Head of caudate nucleus (tissue), 42 donors: ENCODE data around the gene LRRN3.
A peak's percentile ranks its signal among the peaks of the same experiment; 100 is the strongest.

Experiments used
- DNase-seq, 42 donors: peaks; one replicate each; pipeline versions ENCODE4 v3.0.0 to v3.0.0-alpha.2; 2020 to 2021; ENCODE audit warnings: mixed read lengths in 7 of 42
- intact Hi-C: fragments of 100-400 bp; cut with DNase I; formaldehyde crosslinking; loops from one replicate; pipeline ENCODE4 v1.15.0; 2022

LRRN3 gene

DNA sequence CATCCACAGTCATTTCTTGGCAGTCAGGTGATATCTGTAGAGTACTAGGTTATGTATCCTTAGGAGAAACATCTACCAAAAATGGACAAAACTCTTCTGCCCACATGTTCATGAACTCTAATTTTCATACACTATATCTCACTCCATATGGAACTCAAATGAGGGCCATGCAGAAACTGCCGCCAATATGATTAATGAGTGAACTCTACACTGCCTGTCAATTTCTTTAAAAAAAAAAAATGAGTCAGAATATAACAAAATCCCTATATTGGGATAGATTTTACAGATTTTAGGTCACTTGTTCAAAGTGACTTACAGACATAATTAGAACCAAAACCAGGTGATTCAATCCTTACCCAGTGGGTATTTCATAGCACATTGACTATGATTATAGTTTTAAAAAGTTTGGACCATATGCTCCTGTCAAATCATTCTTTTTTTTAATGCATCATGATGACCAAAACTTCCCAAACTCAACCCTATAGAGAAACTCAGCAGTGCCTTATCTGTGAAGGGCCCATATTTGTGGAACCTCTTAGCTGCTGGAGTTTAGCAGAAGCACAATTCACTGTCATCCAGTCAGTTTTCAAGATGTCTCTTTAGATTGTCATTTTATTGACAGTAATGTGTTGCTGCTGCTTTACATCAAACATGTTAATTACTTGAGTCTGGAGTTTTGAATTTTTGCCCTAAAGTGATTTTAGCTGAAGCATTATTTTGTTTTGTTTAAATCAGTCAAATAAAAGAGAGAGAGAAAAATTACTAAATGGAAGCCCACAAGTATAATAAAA, 11.1 kb downstream of the LRRN3 start:
- intact Hi-C loops: no loop called here
- DNase-seq: no peak

GRCh38 chr7:111103136-111103535, 12.2 kb downstream of the LRRN3 start:
- DNase-seq: no peak

GRCh38 chr7:111103678-111104274, 12.8 kb downstream of the LRRN3 start:
- intact Hi-C loops: no loop called here
- DNase-seq: no peak

More at GRCh38 chr7:111103136-111103535, 12.2 kb downstream of the LRRN3 start:
- intact Hi-C loops: no loop called here

DNA sequence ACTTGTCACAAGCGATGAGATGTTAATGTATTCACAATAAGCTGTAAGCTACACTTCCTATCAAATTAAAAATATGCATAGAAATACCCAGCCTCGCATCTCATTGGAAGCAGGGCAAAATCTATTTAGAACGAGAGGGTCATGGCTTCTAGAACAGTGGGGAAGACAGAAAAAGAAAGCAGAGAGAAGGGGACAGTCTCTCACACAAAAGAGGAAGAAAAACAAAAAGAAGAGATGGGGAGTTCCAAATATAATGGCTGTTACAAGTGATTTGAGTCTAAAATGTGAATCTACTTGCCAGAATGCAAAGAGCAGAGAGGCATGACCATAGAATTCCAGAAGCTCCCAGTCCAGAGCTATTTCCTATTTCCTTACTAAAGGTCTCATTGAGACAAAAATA, 13.8 kb downstream of the LRRN3 start:
- intact Hi-C loops: no loop called here

GRCh38 chr7:111105269-111105668, 14.3 kb downstream of the LRRN3 start:
- DNase-seq: no peak
- intact Hi-C loops: no loop called here

More for the DNA sequence above, 13.8 kb downstream of the LRRN3 start:
- no peak for DNase-seq

- intact Hi-C loops: no loop called here
- no peak for DNase-seq
Measured at GRCh38 chr7:111107579-111107978, 16.7 kb downstream of the LRRN3 start.

DNA sequence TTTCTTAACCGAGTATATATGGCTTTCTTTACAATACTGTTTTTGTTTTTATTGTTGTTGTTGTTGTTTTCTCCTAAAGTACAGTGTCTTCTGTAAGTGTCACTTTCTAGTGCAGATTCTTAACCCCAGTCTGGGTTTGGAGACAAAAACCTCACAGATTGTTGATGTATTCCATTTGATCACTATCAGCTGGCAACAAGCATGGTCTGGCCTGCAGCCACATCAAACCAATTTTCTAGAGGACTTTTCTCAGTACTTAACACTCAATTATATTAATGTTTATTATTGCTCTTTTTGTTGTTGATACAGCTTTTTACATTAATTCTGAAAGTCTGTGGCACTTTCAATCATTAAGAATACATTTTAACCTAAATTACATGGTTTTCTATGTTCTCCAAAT, 17.1 kb downstream of the LRRN3 start:
- intact Hi-C loops: no loop called here
- DNase-seq: no peak

GRCh38 chr7:111108496-111108895, 17.6 kb downstream of the LRRN3 start:
- intact Hi-C loops: no loop called here
- DNase-seq: no peak

DNA sequence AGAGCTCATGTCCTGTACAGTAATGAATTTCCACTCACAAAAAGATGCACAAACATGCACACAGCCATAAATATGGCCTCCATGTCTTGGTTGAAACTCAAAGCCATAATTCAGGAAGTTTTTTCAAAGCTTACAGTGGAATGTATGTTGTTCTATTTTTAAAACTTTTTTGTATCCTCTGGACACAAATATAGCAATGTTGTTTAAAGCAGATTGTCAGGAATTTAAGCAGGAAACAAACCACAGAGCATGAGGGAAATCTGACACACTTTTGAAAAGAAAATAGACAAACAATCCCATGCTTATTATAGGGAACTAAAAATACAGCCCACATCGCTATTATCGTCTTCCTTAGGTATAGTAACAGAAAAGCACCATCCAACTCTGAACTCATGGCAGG, 21.5 kb downstream of the LRRN3 start:
- DNase-seq: no peak
- intact Hi-C loops: no loop called here

GRCh38 chr7:111113263-111114017, 22.5 kb downstream of the LRRN3 start:
- no peak for DNase-seq
- intact Hi-C loops: no loop called here

- DNase-seq: no peak
- intact Hi-C loops: no loop called here
Measured at GRCh38 chr7:111115966-111116365, 25.0 kb downstream of the LRRN3 start.

GRCh38 chr7:111126987-111127386, 36.1 kb downstream of the LRRN3 start:
- intact Hi-C loops: no loop called here
- DNase-seq: no peak

- no peak for DNase-seq
- intact Hi-C loops: no loop called here
Measured at GRCh38 chr7:111129435-111129834, 38.5 kb downstream of the LRRN3 start.

DNA sequence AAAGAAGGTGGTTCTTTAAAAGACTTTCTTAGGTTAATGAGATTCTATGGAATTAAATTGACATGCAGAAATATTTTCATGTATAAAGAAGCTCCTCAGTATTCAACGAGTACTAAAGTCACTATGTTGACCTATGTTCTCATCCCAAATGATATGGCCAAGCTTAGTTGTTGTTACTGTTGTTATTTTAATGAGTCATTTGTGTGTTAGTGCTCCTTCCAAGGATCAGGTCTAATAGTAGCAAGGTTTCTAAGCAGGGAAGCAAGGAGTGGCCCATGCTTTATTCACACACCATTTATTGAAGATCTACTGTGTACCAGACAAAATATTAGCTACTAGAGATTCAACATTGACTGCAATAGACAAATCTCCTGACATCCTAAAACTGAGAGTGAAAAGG, 41.9 kb downstream of the LRRN3 start:
- DNase-seq: no peak
- intact Hi-C loops: no loop called here

- peak in 1 of 42 donors; percentile 28 for DNase-seq
- intact Hi-C loops: no loop called here
Measured at GRCh38 chr7:111137296-111138192, 46.6 kb downstream of the LRRN3 start.

DNA sequence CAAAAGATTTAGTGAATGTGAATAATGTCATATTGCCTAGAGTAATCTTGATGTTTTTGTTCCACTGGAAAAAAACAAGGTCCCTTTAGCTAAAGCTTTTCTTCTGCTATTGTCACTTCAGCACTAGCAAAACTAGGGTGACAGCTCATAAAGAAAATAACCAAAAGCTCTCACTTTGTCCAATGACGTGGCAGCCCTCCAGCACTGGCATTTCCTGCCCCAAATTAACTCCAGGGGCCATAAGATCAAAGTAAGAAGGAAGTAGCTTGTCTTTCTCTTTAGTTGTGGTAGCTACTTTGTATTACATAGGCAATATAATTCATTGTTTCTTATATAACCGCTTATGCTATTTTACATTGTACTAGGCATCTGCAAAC, 47.3 kb downstream of the LRRN3 start:
- intact Hi-C loops: no loop called here
- DNase-seq: peak in 15 of 42 donors; percentile 4 to 50 (median 20)

DNA sequence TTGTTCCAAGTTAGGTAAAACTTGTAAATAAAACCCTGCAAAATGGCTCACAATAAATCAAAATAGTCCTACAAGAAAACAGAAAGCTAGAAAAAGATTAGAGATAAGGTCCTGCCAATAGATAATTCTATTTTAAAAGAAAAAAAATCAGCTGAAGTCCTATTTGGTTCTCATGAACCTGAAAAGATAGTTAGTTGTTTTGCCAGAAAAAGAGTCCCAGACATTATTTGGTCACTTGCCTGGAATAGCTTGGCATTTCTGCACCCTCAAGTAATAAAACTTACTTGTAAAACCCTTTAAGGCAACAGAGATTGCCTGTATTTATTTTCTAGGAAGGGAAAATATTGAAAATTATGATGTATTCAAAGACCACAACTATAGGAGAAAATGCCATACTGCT, 47.7 kb downstream of the LRRN3 start:
- no peak for DNase-seq
- intact Hi-C loops: no loop called here

- intact Hi-C loops: no loop called here
- no peak for DNase-seq
Measured at GRCh38 chr7:111140091-111140865, 49.4 kb downstream of the LRRN3 start.

GRCh38 chr7:111145472-111145871, 54.5 kb downstream of the LRRN3 start:
- intact Hi-C loops: no loop called here
- no peak for DNase-seq
